Measurements from ENCODE around the gene YIPF4. TPM values are rescaled to one million over a fixed set of nuclear protein-coding genes. Genes with fewer than 3 reads are reported as not detected.

YIPF4 gene
- polyA plus RNA-seq, 1 of the 3 experiments (the other 2 are of a cell fraction), result 3.5 TPM

GRCh38 chr2:32271063-32271462, 6.6 kb upstream of the YIPF4 start:
- TF ChIP-seq ELF1 (IDR thresholded peaks at IDR 0.05), result no peak
- TF ChIP-seq EZH2phosphoT487 (IDR thresholded peaks at IDR 0.05; ENCODE audit: borderline replicate concordance, low read depth), result no peak
- TF ChIP-seq NRF1 (IDR thresholded peaks at IDR 0.05; ENCODE audit: low read depth, low read length), result no peak
- TF ChIP-seq GABPA (IDR thresholded peaks at IDR 0.05; ENCODE audit: low read depth), result no peak
- no peak for TF ChIP-seq MXI1 (IDR thresholded peaks at IDR 0.05; ENCODE audit: low read depth, low read length)
- TF ChIP-seq USF2 (IDR thresholded peaks at IDR 0.05; ENCODE audit: borderline replicate concordance, low read depth, low read length), result no peak
- no peak for TF ChIP-seq JUND (IDR thresholded peaks at IDR 0.05)
- no peak for TF ChIP-seq POLR2AphosphoS5 (IDR thresholded peaks at IDR 0.05; ENCODE audit: low read depth, low read length)
- no peak for TF ChIP-seq MEF2A (IDR thresholded peaks at IDR 0.05; ENCODE audit: borderline replicate concordance, low read depth)
- no peak for TF ChIP-seq TAF1 (IDR thresholded peaks at IDR 0.05; ENCODE audit: borderline replicate concordance, low read depth, low read length)
- no peak for TF ChIP-seq ZBTB33 (IDR thresholded peaks at IDR 0.05; ENCODE audit: borderline replicate concordance, low read depth)
- no peak for TF ChIP-seq RCOR1 (IDR thresholded peaks at IDR 0.05; ENCODE audit: low read length)
- TF ChIP-seq CTCF (IDR thresholded peaks at IDR 0.05), result no peak
- no peaks in the 10 kb centered on the region for H3K9me3 ChIP-seq
- DNase-seq, result no peak
- ChIA-PET CTCF (no interaction called here), POLR2A (no interaction called here)
- no peak overlapping the region for H3K4me2 ChIP-seq
- H3K4me3 ChIP-seq (ENCODE audit: low read depth in 2 of 2, low read length in 1 of 2), result no peak overlapping the region
- no peak overlapping the region for H3K27ac ChIP-seq (ENCODE audit: low read depth in 2 of 2, low read length in 1 of 2)
- no peaks in the 10 kb centered on the region for H3K4me1 ChIP-seq (ENCODE audit: control insufficient read depth in 1 of 2, insufficient read depth in 2 of 2, low read depth in 1 of 2, low read length in 1 of 2)
- no peaks in the 10 kb centered on the region for H3K27me3 ChIP-seq (ENCODE audit: insufficient read depth)
- no peak overlapping the region for H3K9ac ChIP-seq
- H2AFZ ChIP-seq (ENCODE audit: low read depth), result no peak overlapping the region
- no peaks in the 10 kb centered on the region for H3F3A ChIP-seq (replicated peaks; ENCODE audit: insufficient read depth)
- 57% methylated on average over 2 of the region's 2 CpGs for WGBS (ENCODE audit: low lambda C conversion rate)
- no peaks in the 10 kb centered on the region for H3K79me2 ChIP-seq (ENCODE audit: insufficient read depth)
- no peaks in the 10 kb centered on the region for H3K9me2 ChIP-seq
- H4K20me1 ChIP-seq (ENCODE audit: insufficient read depth), result no peaks in the 10 kb centered on the region
- H3K36me3 ChIP-seq (replicated peaks in 1 of 2; ENCODE audit: control insufficient read depth in 1 of 2, insufficient read depth in 2 of 2, low read length in 1 of 2), result no peaks in the 10 kb centered on the region

GRCh38 chr2:32272279-32272678, 5.4 kb upstream of the YIPF4 start:
- WGBS (ENCODE audit: low lambda C conversion rate), result 18% methylated on average over 3 of the region's 3 CpGs
- Histone ChIP-seq H3K27me3 (ENCODE audit: insufficient read depth) (no peaks in the 10 kb centered on the region), H3K27ac (ENCODE audit: low read depth in 2 of 2, low read length in 1 of 2) (no peak overlapping the region), H3K4me3 (ENCODE audit: low read depth in 2 of 2, low read length in 1 of 2) (no peak overlapping the region), H3K4me1 (ENCODE audit: control insufficient read depth in 1 of 2, insufficient read depth in 2 of 2, low read depth in 1 of 2, low read length in 1 of 2) (peaks cover 0 to 3% of the 10 kb centered on the region in 2 experiments; a peak in 1 of 4 replicates), H3K36me3 (replicated peaks in 1 of 2; ENCODE audit: control insufficient read depth in 1 of 2, insufficient read depth in 2 of 2, low read length in 1 of 2) (no peaks in the 10 kb centered on the region), H3K4me2 (no peak overlapping the region), H2AFZ (ENCODE audit: low read depth) (no peak overlapping the region), H3K9ac (no peak overlapping the region), H3K9me2 (no peaks in the 10 kb centered on the region), H4K20me1 (ENCODE audit: insufficient read depth) (no peaks in the 10 kb centered on the region), H3F3A (replicated peaks; ENCODE audit: insufficient read depth) (no peaks in the 10 kb centered on the region), H3K9me3 (no peaks in the 10 kb centered on the region), H3K79me2 (ENCODE audit: insufficient read depth) (no peaks in the 10 kb centered on the region)
- TF ChIP-seq NFIC (IDR thresholded peaks at IDR 0.05; ENCODE audit: borderline replicate concordance) (no peak), PBX3 (IDR thresholded peaks at IDR 0.05) (no peak), RXRA (IDR thresholded peaks at IDR 0.05; ENCODE audit: borderline replicate concordance, low read depth) (no peak), TAF1 (IDR thresholded peaks at IDR 0.05; ENCODE audit: borderline replicate concordance, low read depth, low read length) (no peak), GATA2 (CRISPR knock-in tag; IDR thresholded peaks at IDR 0.05) (no peak), ZBTB33 (IDR thresholded peaks at IDR 0.05; ENCODE audit: borderline replicate concordance, low read depth) (no peak), EZH2phosphoT487 (IDR thresholded peaks at IDR 0.05; ENCODE audit: borderline replicate concordance, low read depth) (no peak), CHD2 (IDR thresholded peaks at IDR 0.05; ENCODE audit: low read length, partially characterized antibody) (no peak), RFX5 (IDR thresholded peaks at IDR 0.05; ENCODE audit: low read length) (no peak), NRF1 (IDR thresholded peaks at IDR 0.05; ENCODE audit: low read depth, low read length) (no peak)
- ChIA-PET CTCF (interaction anchor here (1.3 kb wide), 1 partner anchor 16 kb away, joined by 3 read pairs; no protein-coding TSS in a partner anchor), POLR2A (no interaction called here)
- no peak for DNase-seq

Data from SK-N-SH (cell line).